Measurements from ENCODE around the gene TNFRSF17.
A peak's percentile ranks its signal among the peaks of the same experiment; 100 is the strongest.
"Not testable (repeated sequence)": the region's sequence is repeated elsewhere in the genome, so short reads cannot be mapped to it uniquely, and the experiment has no call there.

The TNFRSF17 gene

DNA sequence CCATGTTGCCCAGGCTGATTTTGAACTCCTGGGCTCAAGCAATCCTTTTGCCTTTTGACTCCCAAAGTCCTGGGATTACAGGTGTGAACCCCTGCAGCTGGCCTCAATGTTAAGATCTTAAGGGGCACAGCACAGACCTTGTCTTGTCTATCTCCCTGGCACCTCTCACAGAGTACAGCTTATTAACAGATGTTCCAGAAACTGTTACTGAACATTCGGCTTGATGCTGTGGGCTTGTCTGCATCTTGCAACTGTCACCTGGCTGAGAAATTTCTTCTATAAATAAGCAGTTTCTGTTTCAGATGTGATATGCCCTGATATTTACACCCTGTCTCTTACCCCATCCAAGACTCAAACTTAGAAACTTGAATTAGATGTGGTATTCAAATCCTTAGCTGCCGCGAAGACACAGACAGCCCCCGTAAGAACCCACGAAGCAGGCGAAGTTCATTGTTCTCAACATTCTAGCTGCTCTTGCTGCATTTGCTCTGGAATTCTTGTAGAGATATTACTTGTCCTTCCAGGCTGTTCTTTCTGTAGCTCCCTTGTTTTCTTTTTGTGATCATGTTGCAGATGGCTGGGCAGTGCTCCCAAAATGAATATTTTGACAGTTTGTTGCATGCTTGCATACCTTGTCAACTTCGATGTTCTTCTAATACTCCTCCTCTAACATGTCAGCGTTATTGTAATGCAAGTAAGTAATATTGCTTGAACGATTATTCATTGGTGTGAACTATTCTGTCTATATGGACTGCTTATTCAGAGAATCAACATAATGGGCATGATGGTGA, at the start of gene TNFRSF17:
Gene TNFRSF17 (plus strand): TSS at position 450 of the 791 bp plus-strand sequence. CDS start 115 bp downstream, at position 565.
- DNase-seq (ENCODE audit: low spot score): peak; percentile 72
- TF ChIP-seq, protein P1, sequence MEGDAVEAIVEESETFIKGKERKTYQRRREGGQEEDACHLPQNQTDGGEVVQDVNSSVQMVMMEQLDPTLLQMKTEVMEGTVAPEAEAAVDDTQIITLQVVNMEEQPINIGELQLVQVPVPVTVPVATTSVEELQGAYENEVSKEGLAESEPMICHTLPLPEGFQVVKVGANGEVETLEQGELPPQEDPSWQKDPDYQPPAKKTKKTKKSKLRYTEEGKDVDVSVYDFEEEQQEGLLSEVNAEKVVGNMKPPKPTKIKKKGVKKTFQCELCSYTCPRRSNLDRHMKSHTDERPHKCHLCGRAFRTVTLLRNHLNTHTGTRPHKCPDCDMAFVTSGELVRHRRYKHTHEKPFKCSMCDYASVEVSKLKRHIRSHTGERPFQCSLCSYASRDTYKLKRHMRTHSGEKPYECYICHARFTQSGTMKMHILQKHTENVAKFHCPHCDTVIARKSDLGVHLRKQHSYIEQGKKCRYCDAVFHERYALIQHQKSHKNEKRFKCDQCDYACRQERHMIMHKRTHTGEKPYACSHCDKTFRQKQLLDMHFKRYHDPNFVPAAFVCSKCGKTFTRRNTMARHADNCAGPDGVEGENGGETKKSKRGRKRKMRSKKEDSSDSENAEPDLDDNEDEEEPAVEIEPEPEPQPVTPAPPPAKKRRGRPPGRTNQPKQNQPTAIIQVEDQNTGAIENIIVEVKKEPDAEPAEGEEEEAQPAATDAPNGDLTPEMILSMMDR (IDR thresholded peaks at IDR 0.05; ENCODE audit: extremely low read depth, missing control alignments): no peak

DNA sequence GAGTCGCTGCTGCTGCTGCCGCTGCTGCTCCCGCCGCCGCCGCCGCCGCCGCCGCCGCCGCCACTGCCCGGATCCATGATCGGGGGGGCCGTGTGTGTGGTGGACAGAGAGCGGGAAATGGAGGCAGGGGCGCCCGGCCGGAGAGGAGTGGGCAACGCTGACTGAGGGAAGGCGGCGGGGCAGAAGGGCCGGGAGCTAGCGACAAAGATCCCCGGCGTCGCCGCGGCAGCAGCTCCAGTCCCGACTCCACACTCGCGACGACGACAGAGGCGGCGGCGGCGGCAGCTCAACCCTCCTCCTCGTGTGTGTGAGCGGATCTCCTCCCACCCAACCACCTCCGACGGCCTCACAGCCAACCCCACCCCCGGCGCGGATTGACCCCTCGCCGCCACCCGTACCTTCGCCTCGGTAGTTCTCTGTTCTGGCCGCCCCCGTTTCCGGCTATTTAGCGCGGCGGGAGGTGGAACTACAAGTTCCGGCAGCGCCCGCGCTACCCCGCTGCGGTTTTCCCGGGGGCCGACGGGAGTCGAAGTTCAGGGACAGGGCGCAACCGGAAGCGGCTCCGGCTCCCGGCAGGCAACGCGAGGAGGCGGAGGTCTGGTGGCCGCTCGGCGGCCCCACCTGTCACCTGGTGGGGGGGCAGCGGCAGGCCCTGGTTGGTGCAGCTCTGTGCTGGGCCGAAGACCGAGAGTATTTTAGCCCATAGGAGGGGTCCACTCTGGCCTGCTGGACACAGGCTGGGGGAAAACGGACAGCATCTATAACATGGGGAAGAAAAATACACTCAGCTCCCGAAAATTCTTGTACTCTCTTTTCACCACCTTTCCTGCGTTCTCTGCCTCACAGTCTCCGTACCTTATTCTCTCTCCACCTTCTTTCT, 49.1 kb upstream of the TNFRSF17 start, which contains the start of gene GSPT1:
Gene GSPT1 (minus strand): TSS at position 313 of the 880 bp plus-strand sequence. CDS start 236 bp downstream, at position 77.
- peak; percentile 95 for DNase-seq (ENCODE audit: low spot score)
- TF ChIP-seq, protein P1 (IDR thresholded peaks at IDR 0.05; ENCODE audit: extremely low read depth, missing control alignments): no peak

DNA sequence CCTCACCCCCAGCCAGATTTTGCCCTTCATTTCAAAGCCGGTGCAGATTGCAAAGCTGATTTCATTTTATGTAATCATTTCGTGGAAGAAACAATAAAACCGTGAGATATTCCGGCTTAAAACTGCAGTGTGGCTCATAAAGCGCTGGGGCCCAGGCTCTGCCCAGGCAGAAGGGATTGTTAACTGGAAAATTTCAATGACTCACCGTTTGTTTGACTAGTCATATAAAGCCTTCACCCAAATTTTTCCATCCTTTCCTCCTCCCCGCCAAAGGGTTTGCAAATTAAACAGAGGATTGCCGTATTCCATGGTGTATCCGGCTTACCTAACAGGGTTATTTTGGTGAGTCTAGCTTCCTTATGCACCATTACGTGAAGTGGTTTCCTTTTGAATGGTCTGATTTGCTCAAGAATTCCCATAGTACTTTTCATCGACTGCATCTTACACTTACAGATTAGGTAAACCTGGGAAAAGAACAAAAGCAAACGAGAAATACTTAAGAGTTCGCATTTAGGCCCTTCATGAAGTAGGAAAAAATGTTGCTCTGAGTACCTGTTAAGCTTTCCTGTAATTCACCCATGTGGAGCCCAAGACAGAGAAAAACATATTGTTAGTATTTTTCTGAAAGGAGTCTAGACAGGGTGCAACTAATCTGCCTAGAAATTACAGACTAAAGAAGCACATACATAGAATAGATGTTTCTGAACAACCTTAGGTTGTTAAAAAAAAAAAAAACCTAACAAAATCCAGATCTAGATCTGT, 48.3 kb upstream of the TNFRSF17 start:
- TF ChIP-seq, protein P1 (IDR thresholded peaks at IDR 0.05; ENCODE audit: extremely low read depth, missing control alignments): no peak
- no peak for DNase-seq (ENCODE audit: low spot score)

DNA sequence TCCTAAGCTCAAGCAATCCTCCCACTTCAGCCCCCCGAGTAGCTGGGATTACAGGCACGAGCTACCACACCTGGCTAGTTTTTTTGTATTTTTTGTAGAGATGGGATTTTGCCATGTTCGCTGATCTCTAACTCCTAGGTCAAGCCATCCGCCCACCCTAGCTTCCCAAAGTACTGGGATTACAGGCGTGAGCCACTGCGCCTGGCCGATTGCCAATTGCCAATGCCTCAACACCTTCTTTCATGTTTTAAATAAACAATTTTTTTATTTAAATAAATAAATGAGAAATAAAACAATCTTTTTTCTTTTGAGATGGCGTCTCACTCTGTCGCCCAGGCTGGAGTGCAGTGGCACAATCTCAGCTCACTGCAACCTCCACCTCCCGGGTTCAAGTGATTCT, 41.0 kb upstream of the TNFRSF17 start:
- not testable (repeated sequence) for DNase-seq (ENCODE audit: low spot score)

DNA sequence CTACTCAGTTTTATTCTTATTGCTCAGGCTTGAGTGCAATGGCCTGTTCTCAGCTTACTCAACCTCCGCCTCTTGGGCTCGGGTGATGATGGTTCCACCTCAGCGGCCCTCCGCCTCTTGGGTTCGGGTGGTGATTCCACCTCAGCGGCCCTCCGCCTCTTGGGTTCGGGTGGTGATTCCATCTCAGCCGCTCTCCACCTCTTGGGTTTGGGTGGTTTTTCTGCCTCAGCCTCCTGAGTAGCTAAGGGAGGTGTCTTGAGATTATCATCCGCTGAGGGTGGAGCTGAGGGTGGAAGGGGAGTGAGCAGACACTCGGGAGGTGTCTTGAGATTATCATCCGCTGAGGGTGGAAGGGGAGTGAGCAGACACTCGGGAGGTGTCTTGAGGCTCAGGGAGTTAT, 37.7 kb upstream of the TNFRSF17 start:
- not testable (repeated sequence) for DNase-seq (ENCODE audit: low spot score)

DNA sequence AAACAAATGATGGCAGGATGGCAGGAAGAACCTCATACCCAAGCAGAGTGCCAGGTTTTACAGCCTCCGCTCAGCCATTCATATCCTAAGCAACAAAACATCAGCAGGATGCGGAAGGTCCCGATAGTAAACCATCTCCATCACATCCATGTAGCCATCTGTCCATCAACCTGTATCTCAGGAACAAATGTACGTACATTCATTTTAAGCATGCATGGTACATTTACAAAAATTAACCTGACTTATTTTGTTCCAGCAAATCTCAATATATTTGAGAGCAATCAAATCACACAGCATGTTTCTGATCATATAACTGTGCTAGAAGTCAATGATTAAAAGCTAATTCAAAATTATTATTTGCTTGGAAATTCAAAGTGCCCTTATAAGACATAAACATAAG, 23.1 kb upstream of the TNFRSF17 start, which contains the start of gene NPIPB2:
Gene NPIPB2 (minus strand): TSS at position 101 of the 400 bp plus-strand sequence. CDS start 0 bp downstream, at position 101.
- not testable (repeated sequence) for DNase-seq (ENCODE audit: low spot score)

DNA sequence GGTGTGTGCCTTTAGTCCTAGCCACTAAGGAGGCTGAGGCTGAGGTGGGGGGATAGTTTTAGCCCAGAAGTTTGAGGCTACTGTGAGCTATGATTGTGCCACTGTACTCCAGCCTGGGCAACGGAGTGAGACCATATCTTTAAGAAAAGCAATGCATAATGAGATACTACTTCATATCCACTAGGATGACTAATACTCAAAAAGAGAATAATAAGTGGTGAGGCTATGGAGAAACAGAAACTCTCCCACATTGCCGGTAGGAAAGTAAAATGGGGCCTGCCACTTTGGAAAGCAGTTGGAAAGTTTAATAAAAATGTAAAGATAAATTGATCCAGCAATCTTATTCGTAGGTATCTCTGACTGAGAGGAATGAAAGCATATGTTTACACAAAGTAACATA, 18.6 kb upstream of the TNFRSF17 start:
- DNase-seq (ENCODE audit: low spot score): no peak
- TF ChIP-seq, protein P1 (IDR thresholded peaks at IDR 0.05; ENCODE audit: extremely low read depth, missing control alignments): no peak

DNA sequence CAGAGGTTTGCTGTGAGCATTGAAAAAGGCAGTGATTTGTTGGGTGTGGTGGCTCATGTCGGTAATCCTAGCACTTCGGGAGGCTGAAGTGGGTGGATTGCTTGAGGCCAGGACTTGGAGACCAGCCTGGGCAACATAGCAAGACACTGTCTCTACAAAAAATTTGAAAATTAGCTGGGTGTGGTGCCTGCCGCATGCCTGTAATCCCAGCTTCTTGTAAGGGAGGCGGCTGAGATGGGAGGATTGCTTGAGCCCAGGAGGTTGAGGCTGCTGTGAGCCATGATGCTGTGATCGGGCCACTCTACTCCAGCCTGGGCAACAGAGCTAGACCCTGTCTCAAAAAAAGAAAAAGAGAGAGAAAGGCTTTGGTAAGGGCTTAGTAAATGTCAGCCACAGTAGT, 16.2 kb upstream of the TNFRSF17 start:
- no peak for DNase-seq (ENCODE audit: low spot score)
- TF ChIP-seq, protein P1 (IDR thresholded peaks at IDR 0.05; ENCODE audit: extremely low read depth, missing control alignments): no peak

Measured in GM20000 (cell line).